VCaP (cell line): ENCODE results near the gene FAM78A.

Experiments used
- H3K27ac ChIP-seq: fragments of 450-650 bp; 2 replicates; pipeline ENCODE4 v1.5.1; 2017
- CTCF ChIP-seq: fragments of 450-650 bp; conservative IDR thresholded peaks from 2 replicates; pipeline ENCODE4 v1.5.1; 2017; ENCODE audit warnings: mild to moderate bottlenecking, moderate library complexity

Gene FAM78A

GRCh38 chr9:131284856-131285255 is 8.5 kb upstream of the FAM78A start:
- TF ChIP-seq CTCF: no peak
- H3K27ac ChIP-seq: no peak overlapping the region

DNA sequence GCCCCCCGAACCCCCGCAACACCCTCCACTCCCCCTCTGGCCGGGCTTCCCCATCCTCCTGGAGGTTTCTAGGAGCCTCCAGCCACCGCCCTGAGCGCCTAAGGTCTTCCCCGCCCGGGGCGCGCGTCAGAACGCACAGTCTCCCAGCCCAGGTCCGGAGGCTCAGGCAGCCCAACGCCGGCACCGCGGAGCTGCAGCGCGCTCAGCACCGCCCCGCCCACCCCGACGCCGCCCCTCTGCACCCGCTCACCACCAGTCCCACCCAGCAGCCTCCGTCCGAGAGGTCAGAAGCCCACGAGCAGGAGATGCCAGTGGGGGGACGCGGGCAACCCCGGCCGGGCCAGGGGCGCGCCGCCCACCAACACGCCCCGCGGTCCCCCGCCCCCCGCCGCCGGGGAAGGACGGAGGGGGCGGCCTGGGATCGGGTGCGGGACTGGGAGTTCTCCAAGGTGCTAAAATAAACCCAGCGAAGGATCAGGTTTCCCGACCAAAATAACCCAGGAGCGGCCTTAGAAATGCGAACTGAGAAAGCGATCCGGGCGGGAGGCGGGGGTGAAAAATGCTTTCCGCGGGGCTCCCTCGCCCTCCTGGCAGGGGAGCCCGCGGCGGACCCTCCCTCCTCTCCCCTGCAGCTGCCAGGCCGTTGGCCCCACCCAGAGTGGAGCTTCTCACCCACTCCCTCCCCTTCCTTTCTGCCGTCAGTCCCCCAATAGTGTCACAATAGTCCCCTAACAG is 6.5 kb upstream of the FAM78A start:
- TF ChIP-seq CTCF: no peak
- peak overlapping the region; percentile 22; the same call in 1 of the 2 replicates for H3K27ac ChIP-seq

DNA sequence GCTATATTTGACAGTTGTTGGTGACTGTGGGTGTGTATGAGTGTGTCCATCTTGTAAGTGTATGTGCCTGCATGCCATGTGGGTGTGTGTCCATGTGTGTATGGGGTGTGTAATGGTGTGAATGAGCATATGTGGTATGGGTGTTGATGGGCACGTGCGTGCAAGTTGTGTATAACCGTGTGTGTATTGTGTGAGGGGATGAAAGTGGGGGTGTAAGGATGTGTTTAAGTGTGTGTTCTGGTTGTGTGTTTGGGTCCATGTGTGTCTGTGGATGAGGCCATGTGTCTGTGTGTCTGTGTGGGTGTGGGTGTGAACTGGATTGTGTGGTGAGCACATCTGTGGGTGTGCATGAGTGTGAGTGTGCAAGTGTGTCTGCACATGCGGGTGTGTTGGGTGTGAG is 5.9 kb upstream of the FAM78A start:
- no peak overlapping the region for H3K27ac ChIP-seq
- no peak for TF ChIP-seq CTCF

DNA sequence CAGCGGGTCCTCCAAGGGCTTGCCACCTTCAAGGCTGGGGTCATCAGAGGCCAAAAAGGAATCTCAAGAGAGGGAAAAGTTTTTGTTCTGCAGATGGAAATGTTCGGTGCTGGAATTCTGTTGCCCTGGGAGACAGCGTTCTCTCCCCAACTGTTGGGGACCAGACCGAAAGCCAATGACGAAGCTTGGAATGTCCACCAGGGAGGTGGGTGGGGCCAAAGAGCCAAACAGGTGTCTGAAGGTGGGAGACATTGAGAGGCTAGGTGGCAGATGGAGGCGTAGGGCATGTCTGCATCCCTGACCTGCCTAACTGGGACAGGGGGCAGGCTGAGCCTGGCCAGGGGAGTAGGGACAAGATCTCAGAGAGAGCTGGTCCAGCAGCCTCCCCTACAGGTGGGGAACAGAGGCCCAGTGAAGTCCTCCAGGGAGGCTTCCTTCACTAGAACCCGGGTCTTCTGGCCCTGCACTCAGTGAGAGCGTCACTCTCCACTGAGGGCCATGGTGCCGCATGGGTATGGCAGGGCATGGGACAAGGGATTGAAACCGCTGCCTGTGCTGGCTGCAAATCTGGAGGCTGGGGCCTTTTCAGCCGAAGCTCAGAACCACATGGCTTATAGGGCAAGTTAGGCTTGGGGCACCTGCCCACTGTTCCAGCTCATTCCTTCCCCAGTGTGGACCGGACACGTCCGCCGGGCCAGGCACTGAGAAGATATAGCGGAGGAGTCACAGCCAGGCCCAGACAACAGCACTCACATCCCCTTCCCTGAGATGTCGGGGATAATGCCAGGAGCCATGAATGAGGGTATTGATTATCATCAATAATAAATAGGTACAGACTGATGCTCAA is 5.0 kb upstream of the FAM78A start:
- TF ChIP-seq CTCF: no peak
- no peak overlapping the region for H3K27ac ChIP-seq

DNA sequence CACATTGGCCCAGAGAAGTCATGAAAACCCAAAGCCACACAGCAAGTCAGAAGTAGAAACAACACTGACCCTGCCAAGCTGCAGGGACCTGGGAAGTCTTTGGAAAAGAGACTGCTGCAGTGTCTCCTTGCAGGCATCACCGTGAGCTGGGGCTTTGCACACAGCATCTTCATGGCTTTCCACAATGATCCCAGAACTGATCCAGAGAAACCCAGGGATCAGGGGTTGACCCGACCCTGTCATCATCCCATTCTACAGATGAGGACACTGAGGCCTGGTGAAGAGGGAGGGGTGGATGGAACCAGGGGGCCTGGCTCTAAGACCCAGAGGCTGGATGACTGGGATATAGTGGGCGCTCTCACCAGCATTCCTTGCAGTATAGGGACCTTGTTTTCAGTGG is 4.3 kb upstream of the FAM78A start:
- no peak for TF ChIP-seq CTCF
- H3K27ac ChIP-seq: no peak overlapping the region

- no peak for TF ChIP-seq CTCF
- H3K27ac ChIP-seq: no peak overlapping the region
These were observed 3.7 kb upstream of the FAM78A start for GRCh38 chr9:131279863-131280570.
